Mesenchymal stem cell (in vitro differentiated cells and primary cell): ENCODE results near the gene WDR70.

ENCODE experiments used
- DNase-seq: peaks from one replicate; pipeline ENCODE4 v3.0.0-alpha.2; 2013
- H2AFZ ChIP-seq: one replicate; pipeline ENCODE4 v1.6.1; 2013; ENCODE audit warnings: low read depth, mild to moderate bottlenecking, control low read depth, inconsistent platforms, low read length, moderate library complexity
- H2AK5ac ChIP-seq: 2 replicates; pipeline ENCODE4 v1.6.1; 2013; ENCODE audit warnings: low read length, moderate library complexity, mild to moderate bottlenecking, inconsistent platforms; ENCODE audit not compliant: severe bottlenecking
- H2BK120ac ChIP-seq: one replicate; pipeline ENCODE4 v1.6.1; 2013; ENCODE audit warnings: low read depth, mild to moderate bottlenecking, inconsistent platforms, low read length, moderate library complexity
- H2BK12ac ChIP-seq, 2 experiments: one replicate each; pipeline ENCODE4 v1.6.1; 2013; ENCODE audit warnings: inconsistent platforms in 2 of 2, low read length in 2 of 2, mild to moderate bottlenecking in 2 of 2, moderate library complexity in 2 of 2, control low read depth in 1 of 2
- H2BK15ac ChIP-seq: one replicate; pipeline ENCODE4 v1.6.1; 2013; ENCODE audit warnings: mild to moderate bottlenecking, low read depth, inconsistent platforms; ENCODE audit not compliant: poor library complexity, severe bottlenecking
- H2BK5ac ChIP-seq: 2 replicates; pipeline ENCODE4 v1.6.1; 2013; ENCODE audit warnings: low read depth, mild to moderate bottlenecking, low read length, control low read depth, inconsistent platforms; ENCODE audit not compliant: poor library complexity, severe bottlenecking
- H3K14ac ChIP-seq, 2 experiments: one replicate each; pipeline ENCODE4 v1.6.1; 2013; ENCODE audit warnings: inconsistent platforms in 2 of 2, low read length in 2 of 2, control low read depth in 1 of 2, mild to moderate bottlenecking in 1 of 2, moderate library complexity in 1 of 2
- H3K18ac ChIP-seq, 2 experiments: one replicate each; pipeline ENCODE4 v1.6.1; 2013; ENCODE audit warnings: inconsistent platforms in 2 of 2, low read length in 2 of 2, control low read depth in 1 of 2, low read depth in 1 of 2, mild to moderate bottlenecking in 1 of 2
- H3K23ac ChIP-seq, 2 experiments: one replicate each; pipeline ENCODE4 v1.6.1; 2013; ENCODE audit warnings: inconsistent platforms in 2 of 2, low read length in 2 of 2, mild to moderate bottlenecking in 2 of 2, moderate library complexity in 2 of 2, control low read depth in 1 of 2
- H3K27ac ChIP-seq: 2 replicates; pipeline ENCODE4 v1.5.1; 2013; ENCODE audit warnings: mild to moderate bottlenecking, moderate library complexity, low read length, control low read depth, inconsistent platforms; ENCODE audit not compliant: poor library complexity, severe bottlenecking
- H3K27me3 ChIP-seq, 2 experiments: 2 replicates each; pipeline versions ENCODE4 v1.6.1 to v1.7.0; 2013; ENCODE audit warnings: low read length in 2 of 2, mild to moderate bottlenecking in 2 of 2, moderate library complexity in 2 of 2, control low read depth in 1 of 2, inconsistent platforms in 1 of 2; ENCODE audit not compliant: control insufficient read depth in 1 of 2, insufficient read depth in 1 of 2
- H3K36me3 ChIP-seq, 2 experiments: 2 replicates each; pipeline versions ENCODE4 v1.6.1 to v1.7.0; 2013; ENCODE audit warnings: low read length in 2 of 2, control low read depth in 1 of 2, inconsistent platforms in 1 of 2, low read depth in 1 of 2, mild to moderate bottlenecking in 1 of 2; ENCODE audit not compliant: insufficient read depth in 2 of 2, control insufficient read depth in 1 of 2
- H3K4ac ChIP-seq, 2 experiments: one replicate each; pipeline ENCODE4 v1.6.1; 2013; ENCODE audit warnings: inconsistent platforms in 2 of 2, low read length in 2 of 2, mild to moderate bottlenecking in 2 of 2, moderate library complexity in 2 of 2, control low read depth in 1 of 2, low read depth in 1 of 2
- H3K4me1 ChIP-seq: 2 replicates; pipeline ENCODE4 v1.6.1; 2013; ENCODE audit warnings: low read depth, low read length, control low read depth; ENCODE audit not compliant: control insufficient read depth, insufficient read depth
- H3K4me2 ChIP-seq: 2 replicates; pipeline ENCODE4 v1.6.1; 2013; ENCODE audit warnings: low read length, mild to moderate bottlenecking, inconsistent platforms; ENCODE audit not compliant: poor library complexity, severe bottlenecking
- H3K4me3 ChIP-seq, 2 experiments: 2 replicates each; pipeline versions ENCODE4 v1.5.1 to v1.7.0; 2013; ENCODE audit warnings: low read length in 2 of 2, mild to moderate bottlenecking in 2 of 2, control low read depth in 1 of 2, low read depth in 1 of 2; ENCODE audit not compliant: insufficient read depth in 1 of 2
- H3K79me1 ChIP-seq: replicated peaks from 2 replicates; pipeline ENCODE4 v1.6.1; 2013; ENCODE audit warnings: mild to moderate bottlenecking, control low read depth, low read length, inconsistent platforms; ENCODE audit not compliant: poor library complexity, severe bottlenecking
- H3K9ac ChIP-seq: 2 replicates; pipeline ENCODE4 v1.7.0; 2013; ENCODE audit warnings: mild to moderate bottlenecking, low read length, moderate library complexity
- H3K9me3 ChIP-seq: 2 replicates; pipeline ENCODE4 v1.7.0; 2013; ENCODE audit warnings: mild to moderate bottlenecking, low read length; ENCODE audit not compliant: control insufficient read depth
- H4K8ac ChIP-seq: one replicate; pipeline ENCODE4 v1.6.1; 2013; ENCODE audit warnings: inconsistent platforms, mild to moderate bottlenecking, low read length, moderate library complexity
- H4K91ac ChIP-seq: one replicate; pipeline ENCODE4 v1.6.1; 2013; ENCODE audit warnings: mild to moderate bottlenecking, low read length, inconsistent platforms
- WGBS: methylation state at CpG from one replicate; pipeline ENCODE4 v1.1.7; 2013; ENCODE audit warnings: mixed read lengths; 5-methylcytosine and 5-hydroxymethylcytosine counted together

The WDR70 gene

DNA sequence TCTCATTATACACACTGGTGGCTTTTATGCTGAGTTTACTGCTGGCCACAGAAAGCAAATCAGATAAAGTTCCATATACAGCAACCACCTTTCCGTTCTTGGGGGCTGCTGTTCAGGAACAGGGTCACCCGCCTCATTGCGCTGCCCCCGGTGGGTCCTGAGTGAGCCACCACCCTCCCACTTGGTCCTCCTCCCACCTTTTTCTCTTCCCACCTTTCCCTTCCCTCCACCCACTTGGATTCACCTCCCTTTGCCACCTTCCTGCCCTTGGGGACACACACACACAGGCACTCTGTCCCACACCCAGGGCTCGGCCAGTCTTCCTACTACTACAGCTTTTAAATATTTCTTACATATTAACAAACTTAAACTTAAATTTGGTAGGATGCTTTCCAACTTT lies 127.6 kb downstream of the WDR70 start:
- no peak overlapping the region for H2BK120ac ChIP-seq
- H3K27ac ChIP-seq = no peak overlapping the region
- H4K8ac ChIP-seq = no peak overlapping the region
- H3K18ac ChIP-seq = no peak overlapping the region
- H3K4me1 ChIP-seq = no peaks in the 10 kb centered on the region
- H3K4me2 ChIP-seq = no peak overlapping the region
- no peak overlapping the region for H2AK5ac ChIP-seq
- H3K27me3 ChIP-seq = no peaks in the 10 kb centered on the region
- no peak overlapping the region for H3K14ac ChIP-seq
- WGBS = 85% methylated on average over 4 of the region's 5 CpGs
- H4K91ac ChIP-seq = no peak overlapping the region
- no peak overlapping the region for H3K4ac ChIP-seq
- H3K36me3 ChIP-seq = peaks cover 0 to 3% of the 10 kb centered on the region in 2 experiments
- DNase-seq = no peak
- H3K9me3 ChIP-seq = no peaks in the 10 kb centered on the region
- no peak overlapping the region for H2BK12ac ChIP-seq
- no peak overlapping the region for H2BK15ac ChIP-seq
- no peak overlapping the region for H2BK5ac ChIP-seq
- H3K9ac ChIP-seq = no peak overlapping the region
- H2AFZ ChIP-seq = no peak overlapping the region
- no peak overlapping the region for H3K23ac ChIP-seq
- no peak overlapping the region for H3K4me3 ChIP-seq
- H3K79me1 ChIP-seq = peaks cover 15% of the 10 kb centered on the region

DNA sequence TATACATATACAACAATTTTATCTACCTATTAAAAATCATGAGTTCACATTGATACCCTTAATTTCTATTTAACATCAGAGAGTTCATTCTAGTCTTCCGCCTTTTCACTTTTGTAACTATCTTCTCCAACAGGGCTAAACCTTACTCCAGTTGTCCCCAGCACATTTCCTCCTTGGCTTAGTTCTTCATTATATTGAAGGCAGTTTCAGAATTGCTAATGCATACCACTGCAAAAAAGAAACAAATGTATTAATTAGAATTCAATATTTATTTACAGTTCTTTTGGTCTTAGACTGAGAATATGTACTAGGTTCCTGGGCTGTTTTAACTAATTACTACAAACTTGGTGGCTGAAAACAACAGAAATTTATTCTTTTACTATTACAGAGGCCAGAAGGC lies 132.5 kb downstream of the WDR70 start:
- WGBS = 100% methylated on average over 1 of the region's 1 CpG
- no peak overlapping the region for H3K23ac ChIP-seq
- H3K9ac ChIP-seq = no peak overlapping the region
- H2BK120ac ChIP-seq = no peak overlapping the region
- H2AK5ac ChIP-seq = no peak overlapping the region
- H2BK5ac ChIP-seq = no peak overlapping the region
- no peaks in the 10 kb centered on the region for H3K4me1 ChIP-seq
- peaks cover 0 to 3% of the 10 kb centered on the region in 2 experiments for H3K36me3 ChIP-seq
- no peak overlapping the region for H3K4me2 ChIP-seq
- peaks cover 18% of the 10 kb centered on the region for H3K79me1 ChIP-seq
- H4K8ac ChIP-seq = no peak overlapping the region
- no peak overlapping the region for H2BK12ac ChIP-seq
- DNase-seq = no peak
- no peak overlapping the region for H2BK15ac ChIP-seq
- no peak overlapping the region for H3K14ac ChIP-seq
- no peak overlapping the region for H4K91ac ChIP-seq
- H3K4ac ChIP-seq = no peak overlapping the region
- H3K9me3 ChIP-seq = no peaks in the 10 kb centered on the region
- no peak overlapping the region for H2AFZ ChIP-seq
- no peak overlapping the region for H3K27ac ChIP-seq
- no peaks in the 10 kb centered on the region for H3K27me3 ChIP-seq
- no peak overlapping the region for H3K18ac ChIP-seq
- no peak overlapping the region for H3K4me3 ChIP-seq

DNA sequence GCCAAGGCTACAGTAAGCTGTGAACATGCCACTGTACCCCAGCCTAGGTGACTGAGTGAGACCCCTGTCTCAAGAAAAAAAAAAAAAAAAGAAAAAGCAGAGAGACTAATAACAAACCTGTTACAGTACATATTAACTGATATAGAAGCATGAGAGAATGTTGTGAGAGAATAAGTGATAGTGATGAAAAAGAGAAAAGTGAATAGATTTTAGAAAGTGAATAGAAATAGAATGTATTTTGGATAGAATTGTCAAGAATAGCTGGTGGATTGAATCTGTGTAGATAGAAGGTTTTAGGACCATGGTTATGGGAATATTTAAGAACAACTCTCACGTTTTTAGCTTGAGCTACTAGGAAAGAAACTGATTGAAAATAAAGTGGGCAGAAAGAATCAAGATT lies 135.8 kb downstream of the WDR70 start:
- peaks cover 3% of the 10 kb centered on the region for H3K9me3 ChIP-seq
- peaks cover 4 to 7% of the 10 kb centered on the region in 2 experiments for H3K36me3 ChIP-seq
- no peak overlapping the region for H4K8ac ChIP-seq
- H2BK5ac ChIP-seq = no peak overlapping the region
- no peak overlapping the region for H2BK12ac ChIP-seq
- no peak overlapping the region for H2BK120ac ChIP-seq
- no peak overlapping the region for H4K91ac ChIP-seq
- no peaks in the 10 kb centered on the region for H3K4me1 ChIP-seq
- no peak for DNase-seq
- no peak overlapping the region for H3K14ac ChIP-seq
- no peak overlapping the region for H2AFZ ChIP-seq
- no peak overlapping the region for H2AK5ac ChIP-seq
- peaks cover 14% of the 10 kb centered on the region for H3K79me1 ChIP-seq
- H2BK15ac ChIP-seq = no peak overlapping the region
- H3K9ac ChIP-seq = no peak overlapping the region
- H3K4me3 ChIP-seq = no peak overlapping the region
- no peak overlapping the region for H3K27ac ChIP-seq
- 88% methylated on average over 1 of the region's 1 CpG for WGBS
- no peak overlapping the region for H3K4me2 ChIP-seq
- no peak overlapping the region for H3K4ac ChIP-seq
- H3K27me3 ChIP-seq = no peaks in the 10 kb centered on the region
- H3K18ac ChIP-seq = no peak overlapping the region
- no peak overlapping the region for H3K23ac ChIP-seq

DNA sequence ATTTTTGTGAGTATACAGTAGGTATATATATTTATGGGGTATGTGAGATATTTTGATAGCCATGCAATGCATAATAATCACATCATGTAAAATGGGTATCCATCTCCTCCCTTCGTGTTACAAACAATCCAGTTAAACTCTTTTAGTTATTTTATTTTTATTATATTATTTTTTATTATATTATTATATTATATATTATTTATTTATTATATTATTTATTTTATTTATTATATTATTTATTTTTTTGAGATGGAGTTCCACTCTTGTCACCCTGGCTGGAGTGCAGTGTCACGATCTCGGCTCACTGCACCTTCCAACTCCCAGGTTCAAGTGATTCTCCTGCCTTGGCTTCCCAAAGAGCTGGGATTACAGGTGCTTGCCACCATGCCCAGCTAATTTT lies 138.6 kb downstream of the WDR70 start:
- no peak overlapping the region for H3K23ac ChIP-seq
- no peak overlapping the region for H3K4me3 ChIP-seq
- H3K4ac ChIP-seq = no peak overlapping the region
- H2AFZ ChIP-seq = no peak overlapping the region
- H3K79me1 ChIP-seq = peaks cover 11% of the 10 kb centered on the region
- H2BK120ac ChIP-seq = no peak overlapping the region
- H2BK12ac ChIP-seq = no peak overlapping the region
- H3K14ac ChIP-seq = no peak overlapping the region
- no peak overlapping the region for H2BK5ac ChIP-seq
- no peak overlapping the region for H3K9ac ChIP-seq
- 97% methylated on average over 2 of the region's 3 CpGs for WGBS
- H4K91ac ChIP-seq = no peak overlapping the region
- H3K27me3 ChIP-seq = no peaks in the 10 kb centered on the region
- no peak overlapping the region for H2BK15ac ChIP-seq
- H3K27ac ChIP-seq = no peak overlapping the region
- H3K4me1 ChIP-seq = no peaks in the 10 kb centered on the region
- DNase-seq = no peak
- no peak overlapping the region for H4K8ac ChIP-seq
- no peak overlapping the region for H2AK5ac ChIP-seq
- no peak overlapping the region for H3K18ac ChIP-seq
- no peak overlapping the region for H3K4me2 ChIP-seq
- H3K36me3 ChIP-seq = peaks cover 10 to 14% of the 10 kb centered on the region in 2 experiments
- peaks cover 3% of the 10 kb centered on the region for H3K9me3 ChIP-seq
